CD14-positive monocyte (primary cell): ENCODE measurements around the gene MICALL2. TPM values are rescaled to one million over a fixed set of nuclear protein-coding genes. Genes with fewer than 3 reads are reported as not detected.

ENCODE experiments used
- DNase-seq, 3 donors: peaks; one replicate each; pipeline ENCODE4 v3.0.0-alpha.2; 2011 to 2022
- H2AFZ ChIP-seq: 2 replicates; pipeline ENCODE4 v1.6.0; 2012; ENCODE audit warnings: mild to moderate bottlenecking, low read depth, low read length, inconsistent platforms; ENCODE audit not compliant: insufficient read depth, poor library complexity, severe bottlenecking
- H3K27ac ChIP-seq, 2 donors: 1 replicate in 1 of 2; 2 replicates in 1 of 2; pipeline ENCODE4 v1.5.1; 2012 to 2013; ENCODE audit warnings: low read length in 2 of 2, control low read depth in 1 of 2, inconsistent platforms in 1 of 2, low read depth in 1 of 2, mild to moderate bottlenecking in 1 of 2
- H3K27me3 ChIP-seq, 2 donors: one replicate each; pipeline versions ENCODE4 v1.6.0 to v1.6.1; 2011 to 2013; ENCODE audit warnings: low read length in 2 of 2; ENCODE audit not compliant: control insufficient read depth in 2 of 2, insufficient read depth in 2 of 2
- H3K36me3 ChIP-seq, 2 donors: replicated peaks in 1 of 2; 1 replicate in 1 of 2; 2 replicates in 1 of 2; pipeline versions ENCODE4 v1.5.1 to v1.6.1; 2012 to 2013; ENCODE audit warnings: low read length in 2 of 2, control low read depth in 1 of 2, inconsistent platforms in 1 of 2, mild to moderate bottlenecking in 1 of 2; ENCODE audit not compliant: insufficient read depth in 2 of 2, control insufficient read depth in 1 of 2
- H3K4me1 ChIP-seq, 2 donors: 1 replicate in 1 of 2; 2 replicates in 1 of 2; pipeline versions ENCODE4 v1.5.1 to v1.6.1; 2012 to 2013; ENCODE audit warnings: low read length in 2 of 2, control low read depth in 1 of 2, inconsistent platforms in 1 of 2, mild to moderate bottlenecking in 1 of 2, moderate library complexity in 1 of 2; ENCODE audit not compliant: insufficient read depth in 2 of 2, control insufficient read depth in 1 of 2
- H3K4me2 ChIP-seq: replicated peaks from 2 replicates; pipeline ENCODE3; 2012; ENCODE audit warnings: low read length, moderate library complexity, mild to moderate bottlenecking; ENCODE audit not compliant: poor library complexity, severe bottlenecking; ENCODE audit errors: extremely low read depth
- H3K4me3 ChIP-seq, 3 experiments: fragments of 200-600 bp in 1 of 3; sonication (generic) in 1 of 3; replicated peaks in 1 of 3; 1 replicate in 2 of 3; 2 replicates in 1 of 3; pipeline ENCODE4 v1.5.1; 2011 to 2013; ENCODE audit warnings: low read length in 3 of 3, mild to moderate bottlenecking in 3 of 3, control low read depth in 2 of 3, low read depth in 2 of 3, inconsistent platforms in 1 of 3, moderate library complexity in 1 of 3
- H3K79me2 ChIP-seq: 2 replicates; pipeline ENCODE4 v1.6.0; 2012; ENCODE audit warnings: mild to moderate bottlenecking, control low read depth, inconsistent platforms, low read length, moderate library complexity; ENCODE audit not compliant: insufficient read depth
- H3K9ac ChIP-seq: 2 replicates; pipeline ENCODE4 v1.6.0; 2017; ENCODE audit warnings: low read length, mild to moderate bottlenecking; ENCODE audit not compliant: insufficient read depth, poor library complexity, severe bottlenecking
- H3K9me3 ChIP-seq, 2 donors: replicated peaks in 1 of 2; 1 replicate in 1 of 2; 2 replicates in 1 of 2; pipeline versions ENCODE4 v1.5.1 to v1.6.1; 2012 to 2013; ENCODE audit warnings: low read length in 2 of 2, control low read depth in 1 of 2; ENCODE audit not compliant: control insufficient read depth in 1 of 2, insufficient read depth in 1 of 2
- H4K20me1 ChIP-seq: 2 replicates; pipeline ENCODE4 v1.6.0; 2012; ENCODE audit warnings: mild to moderate bottlenecking, low read length, control low read depth, moderate library complexity; ENCODE audit not compliant: insufficient read depth
- H3K27ac Mint-ChIP-seq, 7 donors: one replicate each; pipeline ENCODE4 v1.8.0; 2020; ENCODE audit warnings: mild to moderate bottlenecking in 7 of 7, mixed read lengths in 7 of 7, moderate library complexity in 6 of 7, inconsistent platforms in 2 of 7
- H3K27me3 Mint-ChIP-seq, 3 donors: one replicate each; pipeline ENCODE4 v1.8.0; 2021 to 2022; ENCODE audit warnings: low read depth in 3 of 3, mild to moderate bottlenecking in 3 of 3, mixed read lengths in 3 of 3, moderate library complexity in 3 of 3, inconsistent platforms in 1 of 3
- H3K36me3 Mint-ChIP-seq, 2 donors: one replicate each; pipeline ENCODE4 v1.8.0; 2020; ENCODE audit warnings: mixed read lengths in 2 of 2, inconsistent platforms in 1 of 2, mild to moderate bottlenecking in 1 of 2
- H3K4me1 Mint-ChIP-seq: one replicate; pipeline ENCODE4 v1.8.0; 2020; ENCODE audit warnings: mild to moderate bottlenecking, mixed read lengths
- H3K4me3 Mint-ChIP-seq, 2 donors: one replicate each; pipeline ENCODE4 v1.8.0; 2020; ENCODE audit warnings: mild to moderate bottlenecking in 2 of 2, mixed read lengths in 2 of 2, moderate library complexity in 1 of 2
- H3K9me3 Mint-ChIP-seq, 7 donors: one replicate each; pipeline ENCODE4 v1.8.0; 2020 to 2022; ENCODE audit warnings: mixed read lengths in 7 of 7, mild to moderate bottlenecking in 6 of 7, moderate library complexity in 6 of 7, inconsistent platforms in 2 of 7
- CTCF ChIP-seq: fragments of 200-600 bp; IDR thresholded peaks from one replicate; pipeline ENCODE4 v1.8.0; 2022; ENCODE audit warnings: antibody characterized with exemption, mild to moderate bottlenecking
- WGBS: methylation state at CpG from one replicate; pipeline ENCODE4 v1.1.5; 2013; ENCODE audit warnings: missing lambda C conversion rate; ENCODE audit not compliant: insufficient coverage; 5-methylcytosine and 5-hydroxymethylcytosine counted together
- intact Hi-C, 2 donors: fragments of 100-400 bp; cut with micrococcal nuclease; formaldehyde crosslinking; loops; one replicate each; pipeline versions ENCODE4 v1.15.0 to v1.15.1; 2023
- polyA plus RNA-seq, 3 donors: library from polyadenylated mRNA; depleted of rRNA in 1 of 3; unstranded in 2 of 3; stranded (reverse) in 1 of 3; fragments of 300-500 nt in 2 of 3; fragments of >200 nt in 1 of 3; fragmentation: Illumina TruSeq in 2 of 3; gene quantifications; 1 replicate in 2 of 3; 2 replicates in 1 of 3; pipeline ENCODE4 v1.2.3, GENCODE V29; 2012 to 2021

The MICALL2 gene
- polyA plus RNA-seq, 3 donors: 0.14 to 7.2 (median 0.72) TPM

- Mint-ChIP-seq H3K9me3 (no peaks in the 10 kb centered on the region), H3K4me1 (peaks cover 13% of the 10 kb centered on the region), H3K36me3 (peaks cover 7 to 13% of the 10 kb centered on the region in 2 donors), H3K4me3 (no peak overlapping the region), H3K27ac (no peak overlapping the region), H3K27me3 (peaks cover 0 to 2% (median 0%) of the 10 kb centered on the region in 3 donors)
- no peak overlapping the region for H2AFZ ChIP-seq
- intact Hi-C loops: loop anchor here in 1 of 2 donors (5.0 kb wide), 1 partner anchor 49 kb away; no protein-coding TSS in a partner anchor
- no peaks in the 10 kb centered on the region for H3K27me3 ChIP-seq
- peaks cover 1 to 9% of the 10 kb centered on the region in 2 donors for H3K4me1 ChIP-seq
- H3K4me2 ChIP-seq: no peak overlapping the region
- H4K20me1 ChIP-seq: no peaks in the 10 kb centered on the region
- no peak overlapping the region for H3K27ac ChIP-seq
- no peaks in the 10 kb centered on the region for H3K79me2 ChIP-seq
- peaks cover 24 to 27% of the 10 kb centered on the region in 2 donors for H3K36me3 ChIP-seq
- H3K9me3 ChIP-seq: no peaks in the 10 kb centered on the region
- H3K9ac ChIP-seq: peak overlapping the region; percentile 2
- 58% methylated on average over 13 of the region's 17 CpGs for WGBS
- TF ChIP-seq CTCF: no peak
- H3K4me3 ChIP-seq: no peak overlapping the region
- DNase-seq: no peak
These were observed 7.4 kb upstream of the MICALL2 start for GRCh38 chr7:1466524-1467271.

GRCh38 chr7:1464694-1465093 is 5.4 kb upstream of the MICALL2 start:
- Histone ChIP-seq H3K4me2 (no peak overlapping the region), H2AFZ (no peak overlapping the region), H3K9ac (no peak overlapping the region), H3K27me3 (no peaks in the 10 kb centered on the region), H3K4me1 (peaks cover 17 to 29% of the 10 kb centered on the region in 2 donors), H3K36me3 (peaks cover 4 to 7% of the 10 kb centered on the region in 2 donors), H3K27ac (no peak overlapping the region), H3K9me3 (no peaks in the 10 kb centered on the region), H4K20me1 (no peaks in the 10 kb centered on the region), H3K4me3 (no peak overlapping the region), H3K79me2 (no peaks in the 10 kb centered on the region)
- no peak for DNase-seq
- Mint-ChIP-seq H3K9me3 (peaks cover 0 to 2% (median 0%) of the 10 kb centered on the region in 7 donors), H3K4me1 (peaks cover 26% of the 10 kb centered on the region), H3K27me3 (peaks cover 0 to 5% (median 0%) of the 10 kb centered on the region in 3 donors), H3K36me3 (no peaks in the 10 kb centered on the region), H3K27ac (no peak overlapping the region), H3K4me3 (no peak overlapping the region)
- WGBS: 97% methylated on average over 6 of the region's 12 CpGs
- TF ChIP-seq CTCF: no peak
- intact Hi-C loops: loop anchor here in 1 of 2 donors (5.0 kb wide), 1 partner anchor 47 kb away; no protein-coding TSS in a partner anchor
